LNCaP clone FGC (cell line): ENCODE measurements around the gene ZNF32.
A peak's percentile ranks its signal among the peaks of the same experiment; 100 is the strongest.

Experiments used
- DNase-seq: peaks from one replicate; pipeline ENCODE4 v3.0.0-alpha.2; 2011; ENCODE audit warnings: low read depth
- H3K4me3 ChIP-seq: 2 replicates; pipeline ENCODE4 v1.5.1; 2011; ENCODE audit warnings: mild to moderate bottlenecking, low read depth, low read length, control low read depth
- CTCF ChIP-seq: IDR thresholded peaks from 2 replicates; pipeline ENCODE4 v1.5.1; 2012; ENCODE audit warnings: mild to moderate bottlenecking; ENCODE audit not compliant: control insufficient read depth, insufficient read depth; ENCODE audit errors: extremely low read depth

The ZNF32 gene

GRCh38 chr10:43674553-43675210 is 26.0 kb upstream of the ZNF32 start:
- no peak for TF ChIP-seq CTCF
- DNase-seq = no peak
- no peak overlapping the region for H3K4me3 ChIP-seq

- H3K4me3 ChIP-seq = no peak overlapping the region
- no peak for TF ChIP-seq CTCF
- no peak for DNase-seq
Measured at GRCh38 chr10:43673471-43673870, 24.8 kb upstream of the ZNF32 start.

GRCh38 chr10:43671659-43672531 is 23.2 kb upstream of the ZNF32 start:
- peak; percentile 85 for TF ChIP-seq CTCF
- no peak overlapping the region for H3K4me3 ChIP-seq
- peak; percentile 57 for DNase-seq

- no peak overlapping the region for H3K4me3 ChIP-seq
- TF ChIP-seq CTCF = no peak
- no peak for DNase-seq
Measured at GRCh38 chr10:43669386-43669785, 20.7 kb upstream of the ZNF32 start.

- TF ChIP-seq CTCF = no peak
Measured at GRCh38 chr10:43667761-43668386, 19.2 kb upstream of the ZNF32 start.

GRCh38 chr10:43667317-43667731 is 18.6 kb upstream of the ZNF32 start:
- no peak overlapping the region for H3K4me3 ChIP-seq
- no peak for DNase-seq
- no peak for TF ChIP-seq CTCF

More at GRCh38 chr10:43667761-43668386, 19.2 kb upstream of the ZNF32 start:
- no peak for DNase-seq
- H3K4me3 ChIP-seq = no peak overlapping the region
